ENCODE results near the gene LAD1.

Gene LAD1

DNA sequence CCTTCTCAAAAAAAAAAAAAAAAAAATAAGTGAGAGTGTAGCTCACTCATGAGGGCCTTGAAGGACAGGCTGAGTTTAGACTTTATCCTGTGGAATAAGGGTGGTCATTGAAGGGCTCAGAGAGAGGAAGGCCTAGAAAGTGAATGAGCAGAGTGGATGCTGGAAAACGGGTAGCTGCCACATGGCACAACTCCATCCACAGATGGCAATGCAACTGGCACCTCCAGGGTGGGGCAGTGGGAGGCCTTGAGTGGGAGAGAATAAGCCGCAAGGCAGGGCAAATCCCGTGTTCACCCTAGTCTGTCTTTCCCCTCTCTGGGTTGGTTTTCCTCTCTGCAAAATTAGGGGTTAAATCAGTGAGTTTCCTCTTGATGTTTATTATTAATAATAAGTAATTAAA lies 19.3 kb upstream of the LAD1 start:
- DNase-seq (ENCODE audit: low spot score): no peak

DNA sequence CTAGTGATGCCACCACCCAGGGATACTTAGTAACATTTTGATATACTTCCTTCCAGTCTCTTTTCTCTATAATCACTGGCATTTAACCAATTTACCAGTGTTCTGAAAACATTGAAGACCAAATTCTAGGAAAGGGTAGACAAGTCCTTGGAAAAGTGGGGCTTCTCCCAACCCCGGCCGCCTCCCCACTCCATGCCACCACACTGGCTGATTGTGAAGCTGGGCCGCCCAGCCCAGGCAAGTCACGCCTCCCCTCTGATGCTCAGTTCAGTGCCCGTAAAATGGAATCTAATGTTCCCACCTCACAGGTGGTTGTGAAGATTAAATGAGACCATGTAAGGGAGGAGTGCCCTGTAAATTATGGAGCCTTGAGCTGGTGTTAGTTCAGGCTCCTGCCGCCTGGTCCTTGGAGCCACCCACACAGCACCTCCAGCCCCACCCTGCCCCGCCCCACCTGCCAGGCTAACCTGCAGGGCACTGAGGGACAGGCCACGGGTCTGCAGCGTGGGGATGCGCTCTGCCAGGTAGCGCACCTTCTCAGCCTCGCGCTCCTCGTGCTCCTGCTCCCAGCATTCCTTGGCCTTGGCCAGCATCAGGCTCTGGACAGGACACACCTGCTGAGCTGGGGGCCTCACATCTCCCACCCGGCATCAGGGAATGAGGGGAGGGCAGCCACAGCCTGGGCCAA lies 15.1 kb upstream of the LAD1 start:
- no peak for DNase-seq (ENCODE audit: low spot score)

DNA sequence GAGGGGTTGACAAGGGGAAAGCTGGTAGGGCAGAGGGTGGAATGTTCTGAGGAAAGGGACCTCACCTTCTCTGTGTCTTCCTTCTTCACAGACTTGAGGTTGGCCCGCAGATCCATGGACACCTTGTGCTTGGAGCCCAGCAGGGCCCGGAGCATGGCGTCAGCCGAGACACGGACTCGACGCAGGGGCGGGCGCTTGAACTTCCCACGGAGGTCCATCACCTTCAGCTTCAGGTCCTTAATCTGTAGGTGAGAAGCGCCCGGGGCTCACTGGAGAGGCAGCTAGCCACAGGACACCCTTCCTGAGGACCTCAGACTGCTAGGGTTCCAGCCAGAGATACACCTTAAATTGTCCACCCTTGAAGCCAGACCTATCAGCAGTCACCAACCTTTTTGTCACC lies 12.2 kb upstream of the LAD1 start:
- no peak for DNase-seq (ENCODE audit: low spot score)

DNA sequence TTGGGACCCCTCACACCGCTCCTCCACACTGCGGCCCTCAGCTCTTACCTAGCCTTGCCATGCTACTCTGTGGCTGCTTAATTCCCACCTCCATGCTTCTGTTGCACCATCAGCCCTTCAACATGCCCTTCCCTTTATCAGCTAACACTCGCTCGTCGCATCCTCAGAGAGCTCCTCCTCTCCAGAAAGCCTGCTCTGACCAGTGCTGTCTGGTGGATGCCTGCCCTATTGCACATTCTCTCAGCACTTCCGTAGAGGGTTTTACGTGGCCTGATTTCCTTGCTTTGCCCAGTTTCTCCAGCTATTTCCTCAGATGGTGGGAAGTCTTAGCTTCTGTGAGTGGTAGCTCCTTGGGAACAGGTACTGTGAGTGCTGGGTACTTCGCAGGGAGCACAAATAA lies 10.3 kb upstream of the LAD1 start:
- DNase-seq (ENCODE audit: low spot score): no peak

DNA sequence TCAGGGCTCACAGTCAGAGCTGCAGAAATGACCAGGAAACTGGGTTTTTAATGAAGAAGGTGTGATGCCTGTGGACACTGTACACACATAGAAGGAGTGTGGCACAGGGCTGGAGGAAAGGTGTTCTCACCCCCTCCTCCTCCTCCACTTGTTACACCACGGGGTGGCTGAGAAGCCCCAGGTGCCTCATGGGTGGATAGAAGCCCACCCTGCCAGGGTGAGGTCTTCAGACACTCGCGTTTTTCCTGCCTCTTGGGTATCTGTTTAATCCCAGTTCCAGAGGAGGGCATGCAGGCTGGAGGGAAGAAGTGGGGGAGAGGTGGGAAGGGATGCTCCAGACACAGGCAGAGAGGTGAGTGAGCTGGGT lies 9.7 kb upstream of the LAD1 start:
- no peak for DNase-seq (ENCODE audit: low spot score)

DNA sequence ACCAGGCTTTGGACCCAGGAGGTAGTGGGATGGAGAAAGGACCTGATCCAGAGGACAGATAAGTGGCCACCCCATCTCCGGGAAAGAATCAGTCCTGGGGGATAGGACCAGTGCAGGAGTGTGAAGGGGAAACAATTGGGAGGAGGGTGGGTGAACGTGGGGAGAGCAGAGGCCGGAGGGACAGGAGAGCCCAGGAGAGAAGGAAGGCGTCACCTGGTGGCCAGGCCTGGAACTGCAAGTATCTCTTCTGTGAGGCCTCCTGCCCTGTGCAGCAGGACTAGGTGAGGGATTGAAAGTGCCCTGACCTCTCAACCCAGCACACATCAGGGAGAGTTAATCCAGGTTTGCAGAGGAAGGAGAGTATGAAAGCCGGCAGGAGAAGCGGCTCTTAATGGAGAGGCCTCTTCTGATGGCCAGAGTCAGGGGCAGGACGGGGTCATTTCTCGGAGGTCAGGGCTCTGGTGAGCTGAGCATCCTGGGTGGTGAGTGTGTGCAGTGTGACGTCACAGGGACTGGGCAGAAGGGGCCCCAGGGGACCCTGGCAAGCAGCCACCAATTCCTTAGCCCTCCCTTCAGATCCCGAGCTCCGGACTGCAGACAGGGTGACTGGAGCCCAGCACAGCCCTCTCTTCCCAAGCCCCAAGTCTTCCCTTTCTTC lies 9.2 kb upstream of the LAD1 start:
- DNase-seq (ENCODE audit: low spot score): peak; percentile 47

DNA sequence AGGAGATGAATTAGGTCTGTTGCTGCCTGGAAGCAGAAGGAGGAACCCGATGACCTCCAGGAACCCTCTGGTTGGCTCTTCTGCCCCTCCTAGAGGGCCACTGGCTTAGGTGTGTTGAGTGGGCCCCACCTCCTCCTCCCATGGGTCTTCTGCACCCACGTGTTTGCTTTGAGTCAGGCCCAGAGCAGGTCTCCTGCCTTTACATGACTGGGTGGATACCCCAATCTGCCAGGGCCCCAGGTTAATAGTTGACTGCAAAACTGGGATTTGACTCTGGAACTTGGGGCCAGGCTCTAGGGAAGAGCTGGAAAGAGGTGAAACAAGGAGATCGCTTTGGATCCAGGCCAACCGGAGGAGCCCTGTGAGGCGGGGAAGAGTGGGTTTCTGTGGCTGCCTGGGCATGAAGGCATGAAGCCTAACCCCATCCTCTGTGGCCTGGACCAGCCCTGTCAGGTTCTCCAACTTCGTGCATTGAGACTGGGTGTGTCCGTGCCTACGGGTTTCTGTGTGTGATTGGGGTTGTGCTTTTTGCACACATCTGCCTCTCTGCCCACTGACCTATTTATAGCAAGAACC lies 7.8 kb upstream of the LAD1 start:
- DNase-seq (ENCODE audit: low spot score): no peak

DNA sequence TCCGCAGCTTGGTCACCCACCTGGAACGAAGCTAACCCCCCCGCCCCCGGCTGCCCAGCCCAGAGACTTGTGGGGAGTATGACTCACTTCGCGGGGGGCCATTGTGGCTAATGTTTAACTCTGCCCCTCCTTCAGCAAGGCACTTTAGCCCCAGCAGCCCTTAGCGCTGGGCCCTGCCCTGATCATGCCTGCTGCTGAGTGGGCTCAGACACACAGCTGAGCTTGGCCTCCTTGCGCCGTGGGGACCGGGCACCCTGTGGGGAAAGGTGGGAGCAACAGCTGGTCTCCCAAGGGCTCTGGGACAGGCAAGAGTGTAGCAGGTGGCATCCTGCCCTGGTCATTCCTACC lies 6.3 kb upstream of the LAD1 start:
- no peak for DNase-seq (ENCODE audit: low spot score)

DNA sequence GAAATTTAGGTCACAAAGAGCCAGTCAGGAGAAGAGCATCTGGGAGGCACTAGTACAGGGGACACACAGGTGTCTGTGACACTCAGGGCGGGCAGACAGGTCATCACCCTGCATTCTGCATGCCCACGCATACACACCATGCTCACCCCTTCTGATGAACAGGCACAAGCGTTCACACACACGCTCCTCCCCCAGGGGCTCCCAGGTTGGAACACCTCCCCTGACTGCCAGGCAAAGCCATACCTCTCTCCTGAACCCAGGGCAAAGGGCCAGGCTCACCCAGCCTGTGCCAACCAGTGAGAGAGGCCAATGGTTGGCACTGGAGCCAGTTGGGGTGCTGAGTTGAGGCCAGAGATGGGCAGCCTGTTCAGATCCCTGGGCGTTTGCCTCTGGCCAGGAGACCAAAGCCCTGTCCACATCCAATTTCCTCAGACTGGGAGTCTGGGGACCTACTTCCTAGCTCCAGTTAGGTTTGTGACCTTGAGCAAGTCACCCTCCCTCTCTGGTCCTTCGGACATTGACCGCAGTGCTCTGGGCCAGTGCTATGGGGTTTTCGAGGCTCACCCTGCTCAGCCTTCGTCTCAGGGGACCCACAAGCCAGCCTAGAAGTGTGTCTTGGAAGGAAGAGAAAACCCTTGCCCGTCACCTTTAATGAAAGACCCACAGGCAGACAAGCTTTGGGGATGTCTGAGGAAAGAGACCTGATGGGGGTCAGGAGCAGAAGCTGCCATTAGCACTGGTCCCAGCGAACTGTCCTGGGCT lies 5.8 kb upstream of the LAD1 start:
- DNase-seq (ENCODE audit: low spot score): no peak

DNA sequence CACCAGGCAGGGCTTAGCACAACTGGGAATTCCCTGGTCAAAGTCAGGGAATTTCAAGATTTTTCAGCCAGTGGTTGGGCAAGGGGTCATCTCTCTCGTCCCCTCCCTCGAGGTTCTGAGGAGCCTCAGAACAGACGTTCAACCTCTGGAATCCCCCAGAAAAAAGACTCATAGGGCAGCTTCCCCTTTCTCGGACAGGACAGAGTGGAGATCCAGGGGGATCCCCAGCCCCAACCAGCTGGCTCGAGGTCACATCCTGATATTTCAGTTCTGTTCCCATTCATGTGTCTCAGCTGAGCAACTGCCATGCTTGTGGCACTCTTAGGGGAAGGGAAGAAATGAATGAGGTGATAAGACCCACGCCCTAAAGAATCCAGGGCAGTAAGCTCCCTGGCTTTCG lies 4.9 kb upstream of the LAD1 start:
- no peak for DNase-seq (ENCODE audit: low spot score)

DNA sequence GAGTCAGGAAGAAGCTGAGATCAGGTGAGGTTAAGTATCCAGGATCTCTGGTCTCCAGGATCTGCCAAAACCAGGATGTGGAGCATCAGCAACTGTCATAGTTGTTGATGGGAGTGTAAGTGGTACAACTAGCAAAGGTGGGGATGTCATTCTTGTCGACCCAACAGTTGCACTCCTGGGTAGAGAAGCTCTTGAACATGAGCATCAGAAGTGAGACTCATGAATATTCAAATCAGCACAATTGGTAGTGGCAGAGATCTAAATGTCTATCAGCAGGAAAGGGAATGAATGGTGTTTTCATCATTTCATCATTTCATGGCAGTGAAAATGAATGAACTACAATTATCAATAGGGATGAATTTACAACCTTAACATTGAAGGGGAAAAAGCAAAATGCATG lies 4.2 kb upstream of the LAD1 start:
- no peak for DNase-seq (ENCODE audit: low spot score)

DNA sequence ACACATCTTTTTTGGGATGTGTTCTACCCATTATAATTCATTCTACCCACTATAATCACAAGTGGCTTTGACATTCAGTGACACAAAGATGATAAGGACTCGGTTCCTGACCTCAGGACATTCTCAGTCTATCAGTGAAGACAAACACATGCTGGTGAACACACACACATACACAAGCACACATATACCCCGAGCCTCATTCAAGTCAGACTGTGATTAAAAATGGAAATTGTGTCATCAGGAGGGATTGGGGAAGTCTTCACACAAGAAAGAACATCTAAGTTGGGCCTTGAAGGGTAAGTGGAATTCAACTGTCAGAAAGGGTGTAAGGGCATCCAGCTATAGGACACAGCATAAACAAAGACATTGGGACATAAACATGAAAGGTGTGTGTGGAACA lies 2.6 kb upstream of the LAD1 start:
- no peak for DNase-seq (ENCODE audit: low spot score)

DNA sequence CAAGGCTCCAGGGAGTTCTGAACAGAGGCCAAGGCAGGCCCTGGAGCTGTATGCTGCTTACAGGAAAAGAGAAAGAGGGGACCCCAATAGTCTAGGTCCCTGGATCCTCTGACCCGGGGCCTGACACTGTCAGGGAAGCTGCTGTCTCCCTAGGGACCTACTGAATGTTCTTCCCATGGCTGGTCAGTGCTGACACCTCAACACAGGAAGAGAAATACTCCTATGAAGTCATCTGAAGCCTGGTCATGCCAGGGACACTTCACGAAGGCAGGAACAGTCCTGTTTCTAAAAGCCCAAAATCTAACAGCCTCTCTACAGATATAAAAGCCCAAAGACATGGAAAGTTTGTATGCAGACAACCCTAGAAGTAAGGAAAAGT lies 1.7 kb upstream of the LAD1 start:
- DNase-seq (ENCODE audit: low spot score): no peak

DNA sequence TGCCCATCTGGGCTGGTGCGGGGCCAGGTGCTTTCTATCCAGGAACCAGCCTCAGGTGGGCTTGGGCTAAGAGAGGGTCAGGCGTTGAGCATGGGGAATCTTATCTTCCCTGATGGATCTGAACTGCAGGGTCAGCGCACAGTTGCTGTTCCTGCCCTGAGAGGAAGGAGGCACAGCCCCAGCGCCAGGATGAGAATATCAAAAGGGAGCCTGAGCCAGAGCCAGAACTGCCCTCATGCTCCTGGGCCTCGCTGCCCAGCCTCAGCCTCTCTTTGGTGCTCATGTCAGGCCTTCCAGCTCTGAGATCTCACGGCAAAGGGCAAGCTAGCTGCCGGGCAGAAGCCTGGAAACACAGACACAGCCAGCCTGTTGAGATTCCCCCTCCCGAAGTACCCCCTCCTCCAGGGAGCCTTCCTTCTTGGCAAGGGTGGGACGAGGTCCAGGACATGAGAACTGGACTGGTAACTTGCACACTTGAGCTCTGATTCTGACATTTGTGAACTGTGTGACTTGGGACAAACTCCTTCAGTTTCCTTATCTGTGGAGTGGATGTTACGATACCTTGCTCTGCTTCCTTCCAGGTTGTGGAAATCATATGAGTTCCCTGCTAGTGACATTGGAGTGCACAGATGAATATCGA lies 1.2 kb upstream of the LAD1 start:
- DNase-seq (ENCODE audit: low spot score): no peak

DNA sequence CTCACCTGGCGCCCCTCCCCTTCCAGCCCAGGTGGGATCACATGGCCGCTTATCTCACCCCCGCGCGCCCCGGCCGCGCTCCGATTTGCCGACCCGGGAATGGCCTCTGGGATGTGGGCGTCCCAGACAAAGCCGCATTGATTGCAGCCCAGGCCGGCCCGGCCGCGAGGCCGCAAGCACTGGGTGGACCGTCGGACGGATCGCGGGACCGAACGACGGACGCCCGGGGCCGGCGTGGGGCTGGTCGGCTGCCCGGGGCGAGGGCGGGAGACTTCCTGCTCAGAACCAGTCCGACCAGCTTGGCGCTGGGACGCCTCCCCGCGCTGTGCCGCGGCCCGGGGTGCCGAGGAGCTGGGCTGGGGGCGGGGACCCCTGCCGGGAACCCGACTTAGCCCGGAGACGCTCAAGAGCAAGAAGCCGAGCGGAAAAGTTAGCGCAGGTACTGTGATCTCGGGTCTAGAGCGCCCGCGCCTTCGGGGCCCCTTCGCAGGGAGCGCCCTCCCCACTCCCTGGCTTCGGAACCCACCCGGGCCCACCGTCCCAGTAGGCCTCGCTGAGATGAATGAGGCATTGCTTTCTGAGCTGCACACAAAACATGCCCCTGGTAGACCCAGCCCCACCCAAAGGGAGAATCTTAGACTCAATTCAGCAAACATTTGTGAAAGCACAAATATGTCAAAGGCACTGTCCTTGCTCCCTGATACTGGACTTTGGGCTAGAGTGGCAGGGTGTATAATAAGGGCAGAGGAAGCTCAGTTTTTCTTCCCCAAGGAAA lies 415 bp upstream of the LAD1 start:
- DNase-seq (ENCODE audit: low spot score): no peak

DNA sequence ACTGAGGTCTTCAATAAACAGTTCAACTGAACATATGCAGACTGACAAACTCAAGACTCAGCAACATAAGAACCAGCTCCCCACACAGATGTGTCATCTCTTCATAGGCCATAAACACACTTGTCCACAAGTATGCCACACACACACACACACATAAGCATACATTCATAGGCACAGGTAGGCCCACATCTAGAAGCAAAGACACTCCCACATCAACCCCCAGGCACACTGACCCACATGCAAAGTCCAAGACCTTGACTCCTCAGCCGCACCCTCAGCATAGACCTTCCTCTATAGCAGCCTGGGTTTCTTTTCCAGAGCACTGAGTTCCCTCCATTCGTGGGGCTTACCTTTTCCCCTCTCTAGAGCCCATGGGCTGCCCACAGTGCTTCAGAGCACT lies 1.4 kb downstream of the LAD1 start:
- no peak for DNase-seq (ENCODE audit: low spot score)

DNA sequence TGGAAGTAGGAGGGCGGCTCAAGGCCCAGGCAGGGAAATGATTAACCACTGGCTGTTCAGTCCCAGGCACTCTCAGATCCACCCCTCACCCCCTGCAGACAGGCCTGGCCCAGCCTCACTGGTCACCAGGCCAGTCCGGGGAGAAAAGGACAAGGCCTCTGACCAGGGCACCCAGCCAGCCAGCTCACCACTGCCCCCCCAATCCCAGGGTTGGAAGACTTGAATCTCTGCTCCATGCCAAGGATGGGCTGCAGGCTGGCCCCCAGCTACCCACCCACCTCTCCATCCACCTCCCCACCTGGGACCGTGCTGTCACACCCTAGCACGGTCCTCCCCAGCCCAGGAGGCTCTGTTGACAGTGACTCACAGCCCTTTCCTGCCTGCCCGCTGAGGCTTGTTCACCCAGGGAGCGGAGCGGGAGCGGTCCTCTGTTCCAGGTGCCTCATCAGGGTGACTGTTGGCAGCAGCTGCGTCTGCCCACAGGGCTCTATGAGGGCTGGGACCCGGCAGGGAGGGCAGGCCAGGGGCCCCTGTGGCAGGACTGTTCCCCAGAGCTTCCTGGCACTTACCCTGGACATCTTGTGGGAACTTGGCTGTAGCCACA lies 2.2 kb downstream of the LAD1 start:
- no peak for DNase-seq (ENCODE audit: low spot score)

DNA sequence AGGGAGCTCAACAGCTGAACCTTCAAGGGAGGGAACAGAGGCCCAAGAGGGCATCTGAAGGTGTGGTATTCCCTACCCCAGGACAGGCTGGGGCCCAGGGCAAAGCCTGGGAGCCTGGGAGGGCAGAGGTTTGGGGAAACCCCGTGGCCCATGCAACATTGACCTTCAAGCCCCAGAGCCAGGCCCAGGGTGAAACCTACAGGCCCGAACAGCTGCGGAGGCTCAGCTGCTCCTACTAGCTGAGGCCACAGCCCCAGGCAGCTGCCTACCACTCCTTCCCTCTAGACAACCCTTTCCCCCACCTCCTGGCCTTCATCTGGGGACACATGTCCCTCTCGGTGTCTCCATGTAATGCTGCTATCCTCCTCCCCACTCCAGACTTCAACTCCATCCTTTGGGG lies 3.2 kb downstream of the LAD1 start:
- no peak for DNase-seq (ENCODE audit: low spot score)

DNA sequence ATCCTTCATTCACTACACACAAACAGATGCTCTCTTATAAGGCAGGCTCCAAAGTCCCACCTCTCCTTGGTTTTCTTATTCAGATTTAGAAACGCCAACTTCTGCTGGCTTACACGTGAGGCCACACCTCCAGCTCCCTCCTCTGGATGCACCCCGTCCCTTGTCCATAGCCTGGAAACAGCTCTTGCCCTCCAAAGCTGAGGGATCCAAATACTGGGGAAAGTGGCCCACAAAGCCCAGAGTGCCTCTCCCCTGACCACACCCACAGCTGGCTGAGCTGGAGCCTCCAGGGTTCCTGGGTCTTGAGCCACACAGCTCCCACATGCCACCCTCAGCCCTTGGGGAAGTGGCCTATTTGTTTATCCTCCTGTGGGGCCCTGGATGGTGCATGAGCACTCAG lies 4.5 kb downstream of the LAD1 start:
- DNase-seq (ENCODE audit: low spot score): no peak

DNA sequence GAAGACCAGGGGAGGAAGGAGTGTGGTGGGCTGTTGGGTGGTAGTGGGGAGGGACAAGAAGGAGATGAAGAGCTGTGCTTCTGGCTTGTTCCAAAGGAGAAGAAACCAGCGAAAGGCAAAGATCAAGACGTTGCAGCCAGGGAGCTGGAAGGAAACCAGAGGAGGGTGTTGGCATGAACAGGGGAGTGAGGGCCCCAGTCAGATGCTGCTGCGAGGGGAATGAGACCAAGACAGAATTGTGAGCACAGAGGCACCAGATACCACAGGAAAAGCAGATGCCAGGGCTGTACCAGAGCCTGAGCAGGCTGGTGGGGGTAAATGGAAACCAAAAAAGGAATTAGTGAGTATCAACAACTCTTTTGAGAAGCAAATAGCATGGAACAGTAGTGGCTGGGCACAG lies 6.0 kb downstream of the LAD1 start:
- DNase-seq (ENCODE audit: low spot score): no peak

DNA sequence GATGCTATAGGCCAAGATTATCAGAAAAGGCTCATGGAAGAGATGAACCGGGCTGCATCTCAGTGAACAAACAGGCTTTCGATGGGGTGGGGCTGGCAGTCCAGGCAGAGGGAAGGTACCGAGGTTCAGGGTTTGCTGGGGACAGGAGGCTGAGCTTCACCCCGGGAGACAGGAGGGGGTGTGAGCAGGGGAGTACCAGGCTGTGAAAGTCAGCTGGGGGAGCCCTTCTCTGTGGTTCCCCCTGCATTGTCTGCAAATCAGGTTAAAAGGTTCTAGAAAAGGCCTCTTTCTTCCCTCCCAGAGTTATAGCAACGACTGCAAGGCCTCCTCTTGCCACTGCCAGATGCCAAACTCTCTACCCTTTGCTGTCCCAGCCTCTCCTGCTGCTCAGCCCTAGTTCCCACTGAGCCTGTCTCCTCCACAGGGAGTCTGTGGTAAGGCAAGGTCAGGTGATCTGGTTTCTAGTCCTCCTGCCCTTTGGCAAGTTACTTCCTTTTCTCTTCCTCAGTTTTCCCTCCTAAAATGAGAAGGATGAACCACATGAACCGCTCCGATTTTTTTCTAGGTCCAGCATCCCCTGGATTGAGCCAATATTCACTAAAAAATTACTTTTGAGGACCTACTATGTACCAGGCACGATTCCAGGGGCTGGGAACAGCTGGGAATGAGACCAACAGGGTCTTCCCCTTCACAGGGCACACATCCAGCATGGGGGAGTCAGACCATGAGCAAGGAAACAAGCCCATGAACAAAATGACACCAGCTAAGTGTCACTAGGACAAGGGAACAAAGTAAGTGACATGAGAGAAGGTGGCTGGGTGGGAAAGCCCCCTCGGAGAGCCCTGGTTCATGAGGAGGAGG lies 7.2 kb downstream of the LAD1 start:
- DNase-seq (ENCODE audit: low spot score): no peak

All from CD4-positive, alpha-beta T cell treated with Interleukin-15 for 4 hours (primary cell).